Transverse colon (tissue), 4 donors: ENCODE data around the gene CTR9.
"Not testable (repeated sequence)": the region's sequence is repeated elsewhere in the genome, so short reads cannot be mapped to it uniquely, and the experiment has no call there.

Experiments
- EP300 ChIP-seq: sonication (generic); formaldehyde crosslinking; IDR thresholded peaks from one replicate; pipeline ENCODE4 v1.6.1; 2017; ENCODE audit warnings: antibody characterized with exemption, low read depth
- POLR2A ChIP-seq: fragments of 450-650 bp; IDR thresholded peaks from one replicate; pipeline ENCODE4 v1.6.1; 2016; ENCODE audit warnings: antibody characterized with exemption, mild to moderate bottlenecking, moderate library complexity
- POLR2AphosphoS5 ChIP-seq, 3 donors: sonication (generic); formaldehyde crosslinking; IDR thresholded peaks; one replicate each; pipeline ENCODE4 v1.6.1; 2016; ENCODE audit warnings: antibody characterized with exemption in 3 of 3
- TF ChIP-seq, protein P1 (sequence below), 5 experiments: fragments of 200-600 bp in 3 of 5; fragments of 450-650 bp in 2 of 5; sonication (generic) in 3 of 5; IDR thresholded peaks; 1 replicate in 2 of 5; 2 replicates in 3 of 5; pipeline ENCODE4 v1.5.1; 2016 to 2017; ENCODE audit warnings: antibody characterized with exemption in 5 of 5, inconsistent platforms in 3 of 5, mild to moderate bottlenecking in 2 of 5, moderate library complexity in 1 of 5

DNA sequence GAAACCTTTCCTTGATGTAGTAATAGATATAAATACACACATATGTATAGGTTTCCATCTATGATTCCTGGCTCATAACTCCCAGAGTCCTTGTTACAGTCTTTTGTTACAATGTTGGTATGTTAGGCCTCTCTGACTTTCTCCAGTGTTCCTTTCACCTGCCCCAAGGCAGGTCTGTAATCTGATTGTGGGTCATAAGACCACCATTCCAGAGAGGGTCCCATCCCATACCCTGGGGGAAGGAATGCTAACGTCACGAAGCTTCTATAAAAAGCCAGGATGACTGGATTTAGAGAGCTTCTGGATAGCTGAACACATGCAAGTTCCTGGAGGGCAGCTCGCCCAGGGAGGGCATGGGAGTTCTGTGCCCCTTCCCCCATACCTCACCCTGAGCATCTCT, 71.4 kb downstream of the CTR9 start:
- TF ChIP-seq, protein P1, sequence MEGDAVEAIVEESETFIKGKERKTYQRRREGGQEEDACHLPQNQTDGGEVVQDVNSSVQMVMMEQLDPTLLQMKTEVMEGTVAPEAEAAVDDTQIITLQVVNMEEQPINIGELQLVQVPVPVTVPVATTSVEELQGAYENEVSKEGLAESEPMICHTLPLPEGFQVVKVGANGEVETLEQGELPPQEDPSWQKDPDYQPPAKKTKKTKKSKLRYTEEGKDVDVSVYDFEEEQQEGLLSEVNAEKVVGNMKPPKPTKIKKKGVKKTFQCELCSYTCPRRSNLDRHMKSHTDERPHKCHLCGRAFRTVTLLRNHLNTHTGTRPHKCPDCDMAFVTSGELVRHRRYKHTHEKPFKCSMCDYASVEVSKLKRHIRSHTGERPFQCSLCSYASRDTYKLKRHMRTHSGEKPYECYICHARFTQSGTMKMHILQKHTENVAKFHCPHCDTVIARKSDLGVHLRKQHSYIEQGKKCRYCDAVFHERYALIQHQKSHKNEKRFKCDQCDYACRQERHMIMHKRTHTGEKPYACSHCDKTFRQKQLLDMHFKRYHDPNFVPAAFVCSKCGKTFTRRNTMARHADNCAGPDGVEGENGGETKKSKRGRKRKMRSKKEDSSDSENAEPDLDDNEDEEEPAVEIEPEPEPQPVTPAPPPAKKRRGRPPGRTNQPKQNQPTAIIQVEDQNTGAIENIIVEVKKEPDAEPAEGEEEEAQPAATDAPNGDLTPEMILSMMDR (IDR thresholded peaks at IDR 0.05): not testable (repeated sequence)
- TF ChIP-seq POLR2A; EP300; POLR2AphosphoS5 (IDR thresholded peaks at IDR 0.05): not testable (repeated sequence)
